CD4-positive, alpha-beta T cell treated with Interleukin-2 at 100 ng/mL for 4 hours (primary cell): ENCODE data around the gene KCNQ1.

ENCODE experiments used
- DNase-seq: peaks from one replicate; pipeline ENCODE4 v3.0.0-alpha.2; 2020; ENCODE audit warnings: low spot score

The KCNQ1 gene

DNA sequence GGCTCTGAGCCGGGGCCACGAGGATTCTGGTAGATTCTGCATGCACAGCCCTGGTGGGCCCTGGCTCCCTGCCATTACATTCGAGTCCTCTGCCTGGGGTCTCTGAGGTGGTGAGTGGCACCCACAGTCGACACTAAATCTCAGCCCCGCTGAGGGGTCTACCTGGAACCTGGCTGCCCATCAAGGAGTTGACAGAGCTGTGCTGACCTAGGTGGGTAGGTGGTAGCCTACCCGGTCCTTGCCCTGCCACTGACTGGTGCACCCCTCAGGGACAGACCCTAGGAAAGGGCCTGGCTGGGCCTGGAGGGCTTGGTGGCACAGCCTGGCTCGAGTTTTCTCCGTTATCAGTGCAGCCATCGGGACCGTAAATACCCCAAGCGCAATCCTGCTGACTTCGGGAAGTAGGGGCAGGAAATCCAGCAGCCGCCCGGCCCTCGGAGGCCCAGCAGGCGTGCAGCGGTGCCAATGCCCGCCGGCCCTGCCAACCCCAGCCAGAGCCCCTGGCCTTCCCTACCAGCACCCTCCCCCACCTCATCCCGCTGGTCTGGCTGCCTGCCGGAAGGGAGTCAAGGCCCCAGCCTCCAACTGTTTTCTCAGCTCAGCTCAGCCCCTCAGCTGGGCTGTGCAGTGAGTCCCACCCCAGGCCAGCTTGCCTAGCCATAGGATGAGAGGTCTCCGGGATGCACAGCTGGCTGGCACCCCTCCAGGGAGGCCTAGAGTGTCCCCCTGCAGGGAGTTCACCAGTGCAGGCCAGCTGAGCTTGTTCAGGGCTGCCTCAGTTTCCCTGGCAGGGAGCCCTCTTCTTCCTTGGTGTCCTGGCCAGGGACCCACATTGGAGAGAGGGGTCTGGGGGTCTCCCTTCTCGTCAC lies 335.4 kb downstream of the KCNQ1 start:
- no peak for DNase-seq

DNA sequence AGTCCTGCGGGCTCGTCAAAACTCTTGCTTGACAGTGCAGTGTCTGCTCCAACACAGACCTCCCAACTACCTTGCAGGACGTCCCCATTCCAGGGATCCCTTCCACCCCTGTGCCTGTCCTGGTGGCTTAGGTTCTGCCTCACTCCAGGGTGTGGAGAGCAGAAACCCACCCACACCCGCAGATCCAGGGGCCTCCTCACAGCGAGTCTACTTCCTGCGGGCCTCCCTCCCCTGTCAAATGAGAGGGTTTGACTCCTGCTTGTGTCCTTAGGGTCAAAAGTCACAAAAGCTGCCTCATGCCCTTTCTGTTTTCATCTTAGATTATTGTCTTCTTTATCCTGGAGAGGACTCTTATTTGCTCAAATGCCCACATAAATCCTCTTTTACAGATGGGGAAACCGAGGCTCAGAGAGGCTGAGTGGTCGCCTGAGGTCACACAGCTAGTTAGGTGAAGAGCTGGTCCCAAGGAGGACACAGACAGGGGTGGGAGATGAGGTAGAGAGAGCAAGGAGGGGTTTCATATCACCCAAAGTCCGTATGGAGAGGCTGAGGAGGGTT lies 336.1 kb downstream of the KCNQ1 start:
- no peak for DNase-seq

DNA sequence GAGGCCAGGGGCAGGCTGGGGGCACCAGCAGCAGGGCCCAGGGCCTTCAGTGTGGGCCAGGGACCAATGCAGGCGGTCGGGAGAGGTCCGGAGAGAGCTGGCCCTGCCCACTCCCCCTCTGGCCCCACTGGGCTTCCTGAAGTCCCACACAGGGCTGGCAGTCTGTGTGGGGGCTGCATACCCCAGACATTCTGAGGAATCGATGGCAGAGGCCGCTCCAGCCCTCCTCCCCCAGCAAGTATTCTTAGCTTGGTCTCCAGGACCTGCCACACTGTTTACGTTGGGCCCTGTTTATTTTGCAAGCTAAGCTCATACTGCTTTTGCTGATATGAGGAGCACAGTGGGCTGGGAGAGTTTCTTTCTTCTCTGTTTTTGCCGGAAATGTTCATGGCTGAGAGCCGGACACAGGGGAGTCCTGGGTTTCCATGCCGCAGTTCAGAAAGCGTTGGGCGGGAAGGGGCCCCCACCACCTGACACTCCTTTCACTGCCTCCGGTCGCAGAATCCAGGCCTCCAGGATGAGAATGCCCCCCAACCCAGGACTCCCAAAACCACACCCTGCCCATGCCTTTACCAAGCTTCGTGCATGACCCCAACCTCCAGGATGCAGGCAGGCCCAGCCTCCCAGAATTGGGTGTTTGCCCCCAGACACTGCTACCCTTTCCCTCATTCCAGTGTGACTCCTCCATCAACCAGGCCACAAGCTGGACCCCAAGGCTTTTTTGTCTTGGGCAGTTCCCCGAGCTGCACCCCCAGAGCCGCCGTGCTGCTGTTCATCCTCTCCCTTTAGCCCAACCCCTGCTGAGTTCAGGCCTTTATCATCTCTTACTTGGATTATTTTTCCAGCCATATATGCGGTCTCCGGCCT lies 336.8 kb downstream of the KCNQ1 start:
- no peak for DNase-seq

DNA sequence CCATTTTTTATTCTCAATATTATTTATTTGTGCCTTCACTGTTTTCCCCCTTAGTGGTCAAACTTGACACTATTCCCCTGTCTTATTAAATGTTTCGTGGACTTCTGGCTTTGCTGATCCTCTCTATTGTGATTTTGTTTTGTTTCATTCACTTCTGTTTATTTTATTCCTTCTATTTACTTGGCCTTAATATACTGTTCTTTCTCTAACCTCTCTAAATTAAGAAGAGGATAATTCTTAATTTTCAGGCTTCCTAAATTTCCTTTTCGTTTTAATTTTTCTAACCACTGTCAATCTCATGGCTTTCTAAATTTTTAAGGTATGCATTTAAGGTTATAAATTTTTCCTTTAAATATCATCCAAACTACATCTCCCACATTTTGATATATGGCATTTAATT lies 338.0 kb downstream of the KCNQ1 start:
- DNase-seq: no peak

DNA sequence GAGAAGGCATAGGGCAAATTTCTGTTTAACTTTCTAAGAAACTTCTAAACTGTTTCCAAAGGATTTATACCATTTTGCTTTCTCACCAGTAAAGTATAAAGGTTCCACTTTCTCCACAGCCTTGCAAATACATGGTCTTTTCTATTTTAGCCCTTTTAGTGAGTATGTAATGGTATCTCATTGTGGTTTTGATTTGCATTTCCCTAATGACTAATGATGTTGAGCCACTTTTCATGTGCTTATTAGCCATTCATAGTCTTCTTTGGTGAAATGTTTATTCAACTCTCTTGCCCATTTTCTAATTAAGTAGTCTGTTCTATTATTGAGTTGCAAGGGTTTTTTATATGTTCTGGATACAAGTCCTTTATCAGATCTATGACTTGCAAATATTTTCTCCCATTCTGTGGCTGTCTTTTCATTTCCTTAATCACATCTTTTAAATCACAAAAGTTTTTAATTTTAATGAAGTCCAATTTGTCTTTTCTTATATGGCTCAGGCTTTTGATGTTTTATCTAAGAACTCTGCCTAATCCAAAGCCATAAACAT lies 338.8 kb downstream of the KCNQ1 start:
- no peak for DNase-seq

DNA sequence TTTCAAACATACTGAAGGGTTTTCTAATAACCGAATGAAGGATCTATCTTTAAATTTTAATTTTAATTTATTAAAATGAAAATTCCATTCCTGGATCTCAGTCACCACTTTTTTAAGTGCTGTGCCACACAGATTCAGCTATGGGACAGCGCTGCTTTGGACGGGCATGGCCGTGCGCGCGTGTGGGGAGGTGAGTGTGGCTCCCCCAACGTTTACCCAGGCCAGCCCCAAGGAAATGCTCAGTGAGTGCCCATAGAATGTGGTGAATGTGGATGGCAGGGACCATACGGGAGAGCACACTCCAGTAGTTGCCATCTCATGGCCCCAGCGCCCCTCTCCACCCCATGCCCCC lies 343.0 kb downstream of the KCNQ1 start:
- no peak for DNase-seq

DNA sequence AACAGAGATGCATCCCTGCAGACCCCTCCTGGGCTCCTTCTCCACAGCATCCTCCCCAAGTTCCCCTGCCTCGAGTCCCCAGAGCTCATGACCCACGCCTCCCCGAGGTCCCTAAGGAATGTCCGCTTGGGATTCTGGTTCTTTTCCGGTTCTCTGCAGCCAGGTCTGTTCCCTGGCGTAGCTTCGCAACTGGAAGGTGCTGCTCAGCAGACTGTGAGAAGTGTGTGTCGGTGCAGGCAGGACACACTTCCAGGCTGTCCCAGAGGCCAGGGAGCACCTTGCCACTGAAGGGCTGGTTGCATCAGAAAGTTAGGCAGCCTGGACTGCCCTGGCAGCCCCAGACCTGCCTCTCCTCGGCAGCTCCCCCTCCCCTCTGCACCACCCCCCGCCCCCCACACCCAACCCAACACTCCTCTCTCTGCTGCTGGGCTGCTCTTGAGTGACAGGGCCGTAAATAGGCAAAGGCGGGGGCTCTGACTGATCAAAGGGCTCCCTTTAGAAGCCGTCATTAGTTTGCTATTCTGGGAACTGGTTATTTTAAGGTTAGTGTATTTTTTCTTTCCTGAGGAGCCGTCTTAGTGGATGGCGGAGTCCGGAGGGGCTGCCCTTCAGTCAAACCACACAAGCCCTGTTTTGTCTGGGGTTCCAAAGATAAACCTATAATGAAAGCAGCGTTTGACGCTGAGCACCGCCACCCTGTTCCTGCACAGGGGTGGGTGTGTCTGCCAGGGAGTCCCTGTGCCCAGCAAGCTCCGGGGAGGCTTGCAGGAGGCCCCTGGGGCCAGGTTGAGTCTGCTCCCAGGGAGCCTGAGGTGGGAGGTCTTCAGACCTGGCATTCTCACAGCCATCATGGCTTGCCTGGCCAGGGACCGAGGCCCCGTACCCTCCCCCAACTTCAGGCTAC lies 343.6 kb downstream of the KCNQ1 start:
- no peak for DNase-seq

DNA sequence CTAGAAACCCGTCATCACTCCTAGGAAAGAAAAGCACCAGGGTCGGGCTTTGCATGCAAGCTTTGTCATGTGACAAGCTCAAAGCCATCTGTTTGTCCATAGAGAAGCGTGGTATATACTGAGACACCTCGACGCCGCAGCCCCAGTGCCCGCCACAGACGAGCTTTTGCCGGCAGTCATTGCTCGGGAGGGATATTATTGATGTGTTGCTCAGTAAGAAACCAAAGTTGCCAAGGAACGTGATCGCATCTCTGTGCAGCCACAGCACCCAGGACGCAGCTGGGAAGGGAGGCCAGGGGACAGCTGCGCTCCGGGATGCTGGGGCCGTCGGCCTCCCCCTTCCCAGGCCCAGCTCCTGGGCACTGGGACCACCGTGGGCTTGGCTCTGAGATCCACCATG lies 344.5 kb downstream of the KCNQ1 start:
- no peak for DNase-seq

DNA sequence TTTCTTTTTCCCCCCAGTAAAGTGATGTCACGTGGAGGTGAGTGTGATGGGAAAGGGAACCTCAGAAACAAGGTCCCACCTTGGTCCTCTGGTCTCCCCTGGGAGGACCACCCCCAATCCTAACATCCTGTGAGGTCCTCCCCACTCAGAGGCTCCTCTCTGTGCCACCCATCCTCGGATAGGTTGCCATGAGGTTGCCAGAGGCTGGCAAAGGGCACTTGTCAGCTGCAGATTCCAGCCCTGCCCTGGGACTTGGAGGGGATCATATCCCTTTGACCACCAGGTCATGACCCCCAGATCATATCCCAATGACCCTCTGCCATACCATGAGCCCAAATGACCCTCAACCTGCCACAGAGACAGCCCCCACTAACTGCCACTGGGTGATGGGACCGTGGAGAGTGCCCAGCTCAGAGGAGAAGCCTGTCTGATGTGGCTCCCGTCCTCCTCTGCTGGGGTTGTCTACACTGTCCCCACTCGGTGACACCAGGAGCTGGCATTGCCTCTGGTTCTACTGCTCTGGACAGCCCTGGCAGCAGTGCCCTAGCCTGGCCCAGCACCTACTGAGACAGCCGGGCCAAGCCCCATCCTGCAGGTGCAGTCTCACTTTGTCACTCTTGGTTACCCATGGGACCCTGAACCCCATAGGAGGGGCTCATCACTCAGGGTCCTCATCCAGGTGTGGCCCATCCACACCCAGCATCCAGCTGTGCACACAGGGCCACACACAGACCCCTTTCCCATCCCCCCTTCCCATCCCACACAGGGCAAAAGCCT lies 345.2 kb downstream of the KCNQ1 start:
- no peak for DNase-seq

DNA sequence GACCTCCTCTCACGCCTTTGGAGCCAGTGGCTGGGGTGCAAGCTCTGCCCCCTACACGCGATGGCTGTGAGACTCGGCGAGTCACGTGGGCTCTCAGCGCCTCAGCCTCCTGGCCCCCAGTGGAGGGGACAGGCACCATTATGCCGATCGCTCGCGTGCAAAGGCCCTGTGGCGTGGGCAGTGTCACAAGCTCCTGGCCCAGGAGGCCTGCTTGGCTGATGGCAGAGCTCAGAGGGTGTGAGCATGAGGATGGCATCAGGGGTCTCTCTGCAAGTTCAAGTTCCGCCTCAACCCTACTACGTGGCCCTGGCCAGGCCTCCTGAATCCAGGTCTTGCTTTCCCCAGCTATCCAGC lies 345.7 kb downstream of the KCNQ1 start:
- no peak for DNase-seq

DNA sequence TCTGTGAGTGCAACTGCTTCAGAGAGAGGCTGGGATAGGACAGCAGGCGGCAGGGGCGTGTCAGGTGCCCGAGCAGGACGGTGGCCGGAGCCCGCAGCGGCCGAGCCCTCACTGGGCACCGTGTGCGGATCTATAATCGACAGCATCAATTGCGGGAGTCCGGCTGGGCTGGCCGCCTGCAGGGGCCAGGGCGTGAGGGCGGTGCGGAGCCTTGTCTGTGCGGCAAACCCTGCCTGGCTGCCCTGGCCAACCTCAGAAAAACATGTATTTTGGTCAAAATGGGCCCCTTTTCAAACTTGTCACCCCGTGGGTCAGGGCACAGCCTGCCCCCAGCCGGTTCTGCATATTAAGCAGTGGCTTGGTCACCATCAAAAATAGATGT lies 346.3 kb downstream of the KCNQ1 start:
- DNase-seq: no peak

DNA sequence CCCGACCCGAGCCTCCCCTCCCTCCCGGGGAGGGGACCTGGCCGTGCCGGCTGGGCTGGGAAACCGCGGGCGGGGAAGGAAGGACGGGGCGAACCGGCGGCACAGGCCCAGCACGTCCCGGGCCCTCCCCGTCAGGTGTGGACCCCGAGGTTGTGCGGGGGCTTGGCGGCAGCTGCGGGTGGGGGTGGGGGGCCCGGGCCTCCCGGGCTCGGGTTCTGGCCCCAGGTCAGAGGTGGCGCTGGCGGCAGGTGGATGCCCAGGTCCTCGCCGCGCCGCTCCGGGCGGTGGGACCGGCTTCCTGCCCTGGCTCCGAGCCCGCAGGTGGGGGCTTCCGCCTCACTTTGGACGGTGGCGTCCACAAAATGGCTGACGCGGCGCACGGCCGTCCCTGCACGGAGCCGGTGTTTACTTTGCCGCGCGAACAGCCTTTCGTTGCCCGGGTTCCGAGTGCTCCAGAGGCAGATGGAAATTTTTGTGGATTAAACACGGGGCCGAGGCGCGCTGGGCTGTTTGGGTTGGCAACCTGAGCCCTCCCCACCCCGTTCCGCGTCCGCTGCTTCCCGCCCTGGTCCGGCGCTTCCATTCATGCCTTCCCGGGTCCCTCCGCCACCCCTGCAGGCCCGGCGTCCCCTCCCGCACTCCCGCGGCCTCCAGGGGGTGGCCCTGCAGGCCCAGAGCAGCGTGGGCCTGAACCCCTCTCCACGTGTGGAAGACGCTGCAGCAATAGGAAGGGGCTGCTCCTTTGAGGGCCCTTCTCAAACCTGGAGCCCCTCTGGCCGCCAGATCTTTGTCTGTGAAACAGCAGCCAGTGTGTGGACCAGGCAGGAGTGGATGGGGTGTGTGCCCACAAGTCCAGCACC lies 346.9 kb downstream of the KCNQ1 start:
- peak; percentile 26 for DNase-seq

DNA sequence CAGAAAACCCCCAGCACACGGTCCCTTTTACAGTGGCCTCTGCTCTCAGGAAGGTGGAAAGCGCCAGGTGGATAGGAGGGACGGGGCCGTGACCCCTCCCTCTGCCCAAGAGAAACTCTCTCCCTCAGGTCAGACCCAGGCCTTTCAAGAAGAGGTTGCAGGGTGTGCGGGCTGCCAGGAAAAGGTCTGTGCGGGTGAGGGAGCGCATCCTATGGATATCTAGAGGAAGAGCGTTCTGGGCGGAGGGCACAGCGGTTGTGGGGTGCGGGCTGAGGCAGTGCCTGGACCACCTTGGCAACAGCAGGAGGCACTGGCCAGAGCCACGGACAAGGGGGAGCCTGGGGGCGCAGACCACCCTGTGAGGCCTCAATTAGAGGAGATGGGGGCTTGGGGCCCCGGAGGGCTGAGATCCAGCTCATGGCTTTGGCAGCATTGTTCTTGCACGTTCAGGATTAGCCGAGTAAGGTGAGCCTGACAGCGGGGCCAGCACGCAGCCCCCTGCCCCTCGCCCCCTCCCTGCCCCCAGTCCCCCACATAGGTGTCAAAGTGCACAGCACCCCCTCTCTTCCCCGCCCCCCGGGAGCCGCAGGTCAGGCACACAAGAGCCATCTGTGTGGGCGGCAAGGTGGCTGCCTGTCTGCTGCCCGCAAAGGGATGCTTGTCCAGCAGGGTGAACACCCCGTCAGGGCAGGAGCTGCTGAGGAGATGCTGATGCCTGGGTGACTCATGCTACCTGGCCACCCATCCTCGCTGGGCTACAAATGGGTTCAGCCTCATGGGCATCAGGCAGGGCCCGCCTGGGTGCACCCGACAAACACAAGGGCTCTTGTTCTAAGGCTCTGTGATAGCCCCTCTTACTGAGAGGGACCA lies 347.8 kb downstream of the KCNQ1 start:
- no peak for DNase-seq

DNA sequence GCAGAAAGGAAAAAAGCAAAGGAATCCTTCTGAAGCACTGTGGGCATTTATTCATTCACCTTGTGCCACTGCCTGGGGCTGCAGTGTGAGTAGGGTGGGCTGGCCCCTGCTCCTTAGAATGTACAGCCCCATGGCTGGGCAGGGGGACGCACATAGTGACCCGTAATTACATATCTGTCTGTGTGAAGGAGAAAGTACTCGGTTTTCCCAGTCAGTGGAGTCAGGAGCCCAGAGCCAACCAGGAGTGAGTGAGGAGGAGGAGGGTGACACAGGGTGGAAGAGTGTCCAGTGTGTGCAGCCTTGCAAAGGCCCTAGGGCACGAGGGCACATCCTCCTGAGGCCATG lies 348.9 kb downstream of the KCNQ1 start:
- no peak for DNase-seq

DNA sequence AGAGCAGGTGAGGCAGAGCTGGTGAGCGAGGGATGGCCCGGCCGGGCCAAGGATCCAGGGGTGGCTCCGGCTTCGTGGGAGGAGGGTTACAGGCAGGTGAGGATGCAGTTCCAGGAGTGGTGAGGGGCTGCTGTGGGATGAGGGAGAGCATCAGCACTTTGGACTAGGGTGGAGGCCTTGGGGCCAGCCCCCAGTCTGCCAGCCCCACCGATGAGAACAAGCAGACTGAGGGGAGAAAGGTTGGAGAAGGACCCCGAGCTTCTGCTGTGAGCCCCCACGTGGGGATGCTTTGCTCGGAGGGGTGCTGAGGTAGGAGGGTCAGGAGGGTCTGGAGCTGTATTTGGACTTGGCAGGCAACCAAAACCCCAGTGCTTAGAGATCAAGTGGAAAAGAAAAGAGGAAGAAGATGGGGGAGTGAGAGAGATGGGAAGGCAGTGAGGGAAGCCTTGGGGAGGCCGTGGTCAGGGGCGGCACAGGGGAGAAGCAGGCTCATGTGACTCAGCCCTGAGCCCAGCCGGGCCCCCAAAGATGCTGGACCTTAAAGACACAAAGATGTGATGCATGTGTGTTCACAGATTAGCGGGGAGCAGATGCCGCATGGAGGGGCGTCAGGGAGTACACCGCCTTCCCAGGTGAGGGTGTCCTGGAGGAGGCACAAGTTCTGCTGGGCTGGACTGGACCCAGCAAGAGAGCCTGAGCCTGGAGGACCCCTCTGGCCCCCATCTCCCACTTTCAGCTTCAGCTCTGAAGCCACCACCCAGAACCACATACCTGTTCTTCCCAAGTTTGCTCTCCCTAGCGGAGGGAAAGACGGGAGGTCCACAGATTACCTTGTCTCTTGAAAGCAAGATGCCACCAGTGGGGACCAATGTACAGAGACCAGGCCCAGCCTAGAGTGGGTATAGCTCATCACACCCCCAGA lies 349.5 kb downstream of the KCNQ1 start:
- no peak for DNase-seq

DNA sequence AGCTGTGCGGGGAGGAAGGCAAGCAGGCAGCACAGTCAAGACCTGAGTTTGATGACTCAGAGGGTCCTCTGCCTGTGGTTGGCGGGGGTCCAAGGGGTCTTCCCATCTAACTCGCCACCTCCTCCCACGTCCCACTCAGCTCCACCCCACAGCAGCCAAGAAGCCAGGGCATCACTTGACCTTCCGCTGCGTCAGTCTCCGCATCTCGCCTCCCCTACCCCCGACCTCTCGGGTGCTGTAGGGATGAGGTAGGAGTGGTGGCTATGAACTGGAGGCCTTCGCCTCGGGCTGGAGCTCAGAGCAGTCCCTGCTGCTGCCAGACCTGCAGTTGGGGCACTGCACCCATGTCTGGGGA lies 350.1 kb downstream of the KCNQ1 start:
- no peak for DNase-seq

DNA sequence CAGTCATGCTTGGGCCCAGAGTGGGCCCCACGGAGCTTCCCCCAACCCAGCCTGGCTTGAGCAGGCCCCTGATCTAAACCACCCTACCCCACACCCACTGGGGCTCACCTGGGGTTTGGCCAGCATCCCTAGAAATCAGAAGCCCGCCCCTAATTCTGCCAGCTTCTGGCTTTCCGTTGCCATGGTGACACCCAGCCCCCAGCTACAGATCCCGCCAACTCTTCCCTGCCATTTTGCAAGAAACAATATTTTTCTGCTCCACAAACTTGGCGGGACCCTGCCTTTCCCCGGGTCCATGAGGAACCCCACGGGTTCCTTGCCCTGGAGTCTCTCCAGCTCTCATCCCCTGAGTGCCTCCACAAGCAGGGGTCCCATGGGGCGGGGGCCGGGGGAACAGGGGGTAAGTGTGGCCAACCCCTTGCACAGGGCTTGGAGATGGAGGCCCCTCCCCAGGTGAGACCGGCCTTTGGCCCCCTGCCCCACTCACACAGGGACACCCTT lies 350.7 kb downstream of the KCNQ1 start:
- no peak for DNase-seq

DNA sequence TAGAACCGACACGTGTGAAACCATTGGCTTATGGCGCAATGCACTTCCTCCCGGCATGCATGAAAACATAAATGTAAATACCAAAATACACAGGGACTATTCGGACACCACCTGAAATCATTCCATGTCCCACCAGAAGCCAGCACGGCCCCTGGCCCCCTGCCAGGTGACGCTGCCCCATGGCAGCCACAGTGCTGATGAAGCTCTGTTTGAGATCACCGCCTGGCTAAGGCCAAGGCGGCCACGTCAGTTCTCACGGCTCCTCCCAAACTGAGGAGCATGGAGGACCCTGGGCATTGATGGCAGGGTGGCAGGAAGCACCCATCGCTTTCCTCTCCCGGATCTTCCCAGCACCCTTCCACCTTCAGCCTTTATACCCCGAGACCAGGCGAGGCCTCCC lies 351.3 kb downstream of the KCNQ1 start:
- no peak for DNase-seq
